SU-DHL-6 (cell line): ENCODE results near the gene DDX27.

ENCODE experiments used
- H2AFZ ChIP-seq: fragments of 200-600 bp; sonication (generic); 2 replicates; pipeline ENCODE4 v1.6.1; 2014; ENCODE audit warnings: low read depth, mild to moderate bottlenecking, moderate library complexity, mixed read lengths, antibody characterized with exemption, low read length; ENCODE audit not compliant: severe bottlenecking
- H3F3A ChIP-seq: fragments of 200-600 bp; shearing (Covaris generic); 2 replicates; pipeline ENCODE4 v1.6.0; 2016; ENCODE audit warnings: antibody characterized with exemption, mild to moderate bottlenecking; ENCODE audit not compliant: insufficient read depth
- H3K27ac ChIP-seq: fragments of 200-600 bp; sonication (generic); 2 replicates; pipeline ENCODE4 v1.5.1; 2016; ENCODE audit warnings: low read depth, mild to moderate bottlenecking, low read length, moderate library complexity, mixed read lengths
- H3K27me3 ChIP-seq: fragments of 200-600 bp; sonication (generic), shearing (Covaris generic); 2 replicates; pipeline ENCODE4 v1.6.0; 2014; ENCODE audit warnings: mild to moderate bottlenecking, low read length
- H3K36me3 ChIP-seq: fragments of 200-600 bp; sonication (generic); 2 replicates; pipeline ENCODE4 v1.6.1; 2014; ENCODE audit warnings: mild to moderate bottlenecking, low read length, mixed read lengths
- H3K4me2 ChIP-seq: fragments of 300-600, 200-600 bp; shearing (Covaris generic), sonication (generic); 2 replicates; pipeline ENCODE4 v1.6.0; 2014; ENCODE audit warnings: low read length, low read depth, mild to moderate bottlenecking; ENCODE audit not compliant: poor library complexity, severe bottlenecking
- H3K4me3 ChIP-seq: fragments of 200-600 bp; sonication (generic); 2 replicates; pipeline ENCODE4 v1.5.1; 2014; ENCODE audit warnings: antibody characterized with exemption, low read length, mild to moderate bottlenecking, mixed read lengths; ENCODE audit not compliant: insufficient read depth, poor library complexity, severe bottlenecking
- H3K79me2 ChIP-seq: fragments of 200-600 bp; sonication (generic); 2 replicates; pipeline ENCODE4 v1.6.1; 2014; ENCODE audit warnings: mild to moderate bottlenecking, low read length, moderate library complexity; ENCODE audit not compliant: insufficient read depth
- H3K9ac ChIP-seq: fragments of 200-600 bp; sonication (generic); 2 replicates; pipeline ENCODE4 v1.7.0; 2014; ENCODE audit warnings: mild to moderate bottlenecking, low read length
- H3K9me2 ChIP-seq: fragments of 200-600 bp; sonication (generic); replicated peaks from 2 replicates; pipeline ENCODE4 v1.6.1; 2014; ENCODE audit warnings: low read length; ENCODE audit not compliant: insufficient read depth
- H3K9me3 ChIP-seq: fragments of 200-600 bp; sonication (generic); 2 replicates; pipeline ENCODE4 v1.6.1; 2014; ENCODE audit warnings: low read length, mixed read lengths; ENCODE audit not compliant: insufficient read depth
- H4K20me1 ChIP-seq: fragments of 200-600 bp; sonication (generic); 2 replicates; pipeline ENCODE4 v1.6.1; 2014; ENCODE audit warnings: low read depth, mild to moderate bottlenecking, antibody characterized with exemption, low read length, moderate library complexity, mixed read lengths
- EZH2phosphoT487 ChIP-seq: fragments of 200-600 bp; sonication (generic), shearing (Covaris generic); conservative IDR thresholded peaks from 2 replicates; pipeline ENCODE4 v1.6.1; 2018; ENCODE audit warnings: mild to moderate bottlenecking, antibody characterized with exemption, low read length, moderate library complexity, mixed read lengths
- TF ChIP-seq, protein P1 (sequence below): fragments of 200-600 bp; sonication (generic); IDR thresholded peaks from one replicate; pipeline ENCODE4 v1.5.1; 2017; ENCODE audit warnings: antibody characterized with exemption, mild to moderate bottlenecking, low read length, moderate library complexity; ENCODE audit not compliant: insufficient read depth, poor library complexity, severe bottlenecking

Gene DDX27

GRCh38 chr20:49230021-49230420, 10.8 kb downstream of the DDX27 start:
- no peaks in the 10 kb centered on the region for H3K27me3 ChIP-seq
- peaks cover 4% of the 10 kb centered on the region; the same call in 1 of the 2 replicates for H3K36me3 ChIP-seq
- no peak overlapping the region for H2AFZ ChIP-seq
- no peaks in the 10 kb centered on the region for H3K79me2 ChIP-seq
- H3F3A ChIP-seq, result no peaks in the 10 kb centered on the region
- no peaks in the 10 kb centered on the region for H4K20me1 ChIP-seq
- H3K4me2 ChIP-seq, result no peak overlapping the region
- no peaks in the 10 kb centered on the region for H3K9me2 ChIP-seq
- no peak for TF ChIP-seq EZH2phosphoT487
- TF ChIP-seq, protein P1, sequence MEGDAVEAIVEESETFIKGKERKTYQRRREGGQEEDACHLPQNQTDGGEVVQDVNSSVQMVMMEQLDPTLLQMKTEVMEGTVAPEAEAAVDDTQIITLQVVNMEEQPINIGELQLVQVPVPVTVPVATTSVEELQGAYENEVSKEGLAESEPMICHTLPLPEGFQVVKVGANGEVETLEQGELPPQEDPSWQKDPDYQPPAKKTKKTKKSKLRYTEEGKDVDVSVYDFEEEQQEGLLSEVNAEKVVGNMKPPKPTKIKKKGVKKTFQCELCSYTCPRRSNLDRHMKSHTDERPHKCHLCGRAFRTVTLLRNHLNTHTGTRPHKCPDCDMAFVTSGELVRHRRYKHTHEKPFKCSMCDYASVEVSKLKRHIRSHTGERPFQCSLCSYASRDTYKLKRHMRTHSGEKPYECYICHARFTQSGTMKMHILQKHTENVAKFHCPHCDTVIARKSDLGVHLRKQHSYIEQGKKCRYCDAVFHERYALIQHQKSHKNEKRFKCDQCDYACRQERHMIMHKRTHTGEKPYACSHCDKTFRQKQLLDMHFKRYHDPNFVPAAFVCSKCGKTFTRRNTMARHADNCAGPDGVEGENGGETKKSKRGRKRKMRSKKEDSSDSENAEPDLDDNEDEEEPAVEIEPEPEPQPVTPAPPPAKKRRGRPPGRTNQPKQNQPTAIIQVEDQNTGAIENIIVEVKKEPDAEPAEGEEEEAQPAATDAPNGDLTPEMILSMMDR, result no peak
- H3K4me3 ChIP-seq, result no peak overlapping the region
- H3K9me3 ChIP-seq, result no peaks in the 10 kb centered on the region
- no peak overlapping the region for H3K9ac ChIP-seq
- H3K27ac ChIP-seq, result no peak overlapping the region

DNA sequence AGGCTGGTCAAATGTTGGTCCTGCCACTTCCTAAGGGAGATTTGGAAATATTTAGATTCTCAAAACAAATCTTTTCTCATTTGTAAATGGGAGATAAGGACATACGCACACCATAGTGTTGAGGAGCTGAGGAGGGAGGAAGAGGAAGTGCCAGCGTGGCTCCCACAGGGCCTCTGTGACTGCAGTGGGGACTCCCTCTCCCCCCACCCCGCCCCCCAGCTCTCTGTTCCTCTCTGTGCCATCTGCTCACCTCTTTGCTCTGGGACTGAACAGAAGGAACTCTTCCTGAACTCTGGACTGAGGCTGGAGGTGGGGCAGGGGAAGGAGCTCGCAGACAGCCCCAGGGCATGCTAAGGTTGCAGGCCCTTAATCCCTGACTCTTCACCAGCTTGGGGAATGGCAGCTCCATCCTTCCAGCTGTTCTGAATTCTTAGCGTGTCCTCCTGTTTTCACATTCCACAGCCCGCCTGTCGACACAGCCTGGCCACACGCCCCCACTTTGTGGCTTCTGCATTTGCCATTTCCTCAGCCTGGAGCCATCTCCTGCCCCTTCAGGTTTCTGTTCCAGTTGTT, 11.4 kb downstream of the DDX27 start:
- H3K79me2 ChIP-seq, result no peaks in the 10 kb centered on the region
- H3F3A ChIP-seq, result no peaks in the 10 kb centered on the region
- H3K27me3 ChIP-seq, result no peaks in the 10 kb centered on the region
- H3K4me2 ChIP-seq, result no peak overlapping the region
- no peak overlapping the region for H3K9ac ChIP-seq
- no peak overlapping the region for H3K27ac ChIP-seq
- H3K9me2 ChIP-seq, result no peaks in the 10 kb centered on the region
- H3K9me3 ChIP-seq, result no peaks in the 10 kb centered on the region
- H4K20me1 ChIP-seq, result no peaks in the 10 kb centered on the region
- peaks cover 3% of the 10 kb centered on the region; the same call in 1 of the 2 replicates for H3K36me3 ChIP-seq
- TF ChIP-seq, protein P1, result no peak
- TF ChIP-seq EZH2phosphoT487, result no peak
- H2AFZ ChIP-seq, result no peak overlapping the region
- H3K4me3 ChIP-seq, result no peak overlapping the region

DNA sequence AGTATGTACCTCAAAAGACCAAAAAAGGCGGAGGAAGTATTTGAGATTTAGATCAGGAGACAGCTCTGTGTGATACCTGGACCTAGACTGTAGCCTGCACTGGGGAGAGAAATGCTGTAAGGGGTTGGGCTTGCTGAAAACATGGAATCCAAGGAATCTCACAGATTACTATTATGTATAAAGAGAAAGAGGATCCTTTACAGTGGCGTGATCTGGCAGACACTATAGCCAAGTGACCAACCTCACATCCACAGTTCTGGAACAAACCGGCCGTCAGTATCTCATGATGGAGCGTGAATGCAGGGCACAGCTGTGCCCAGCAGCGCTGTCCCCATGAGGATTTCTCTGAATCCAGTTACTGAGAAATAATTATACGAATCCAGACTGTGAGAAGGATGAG, 12.3 kb downstream of the DDX27 start:
- H3K36me3 ChIP-seq, result no peaks in the 10 kb centered on the region; the same call in 1 of the 2 replicates
- no peak overlapping the region for H3K27ac ChIP-seq
- no peaks in the 10 kb centered on the region for H3K9me2 ChIP-seq
- no peak overlapping the region for H2AFZ ChIP-seq
- TF ChIP-seq, protein P1, result no peak
- no peak for TF ChIP-seq EZH2phosphoT487
- no peaks in the 10 kb centered on the region for H4K20me1 ChIP-seq
- no peak overlapping the region for H3K9ac ChIP-seq
- no peak overlapping the region for H3K4me3 ChIP-seq
- no peaks in the 10 kb centered on the region for H3K79me2 ChIP-seq
- no peaks in the 10 kb centered on the region for H3K9me3 ChIP-seq
- H3F3A ChIP-seq, result no peaks in the 10 kb centered on the region
- no peak overlapping the region for H3K4me2 ChIP-seq
- no peaks in the 10 kb centered on the region for H3K27me3 ChIP-seq
